HUES6 (cell line): Measurements from ENCODE around the gene OARD1.
A peak's percentile ranks its signal among the peaks of the same experiment; 100 is the strongest.
"Not testable (repeated sequence)": the region's sequence is repeated elsewhere in the genome, so short reads cannot be mapped to it uniquely, and the experiment has no call there.

Experiments used
- H3K27ac ChIP-seq: 2 replicates; pipeline ENCODE4 v1.7.0; 2013; ENCODE audit warnings: low read depth, mild to moderate bottlenecking, low read length, inconsistent platforms
- H3K27me3 ChIP-seq: 2 replicates; pipeline ENCODE4 v1.6.1; 2013; ENCODE audit warnings: low read length; ENCODE audit not compliant: control insufficient read depth, insufficient read depth
- H3K36me3 ChIP-seq: 2 replicates; pipeline ENCODE4 v1.6.1; 2013; ENCODE audit warnings: low read length; ENCODE audit not compliant: control insufficient read depth, insufficient read depth
- H3K4me1 ChIP-seq: 2 replicates; pipeline ENCODE4 v1.6.1; 2013; ENCODE audit warnings: low read length; ENCODE audit not compliant: control insufficient read depth, insufficient read depth
- H3K4me3 ChIP-seq: 2 replicates; pipeline ENCODE4 v1.5.1; 2013; ENCODE audit warnings: low read depth, low read length
- H3K9ac ChIP-seq: one replicate; pipeline ENCODE4 v1.6.1; 2013; ENCODE audit warnings: mild to moderate bottlenecking, low read length
- H3K9me3 ChIP-seq: 2 replicates; pipeline ENCODE4 v1.6.1; 2013; ENCODE audit warnings: low read depth, low read length; ENCODE audit not compliant: control insufficient read depth, insufficient read depth

OARD1 gene, protein sequence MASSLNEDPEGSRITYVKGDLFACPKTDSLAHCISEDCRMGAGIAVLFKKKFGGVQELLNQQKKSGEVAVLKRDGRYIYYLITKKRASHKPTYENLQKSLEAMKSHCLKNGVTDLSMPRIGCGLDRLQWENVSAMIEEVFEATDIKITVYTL

DNA sequence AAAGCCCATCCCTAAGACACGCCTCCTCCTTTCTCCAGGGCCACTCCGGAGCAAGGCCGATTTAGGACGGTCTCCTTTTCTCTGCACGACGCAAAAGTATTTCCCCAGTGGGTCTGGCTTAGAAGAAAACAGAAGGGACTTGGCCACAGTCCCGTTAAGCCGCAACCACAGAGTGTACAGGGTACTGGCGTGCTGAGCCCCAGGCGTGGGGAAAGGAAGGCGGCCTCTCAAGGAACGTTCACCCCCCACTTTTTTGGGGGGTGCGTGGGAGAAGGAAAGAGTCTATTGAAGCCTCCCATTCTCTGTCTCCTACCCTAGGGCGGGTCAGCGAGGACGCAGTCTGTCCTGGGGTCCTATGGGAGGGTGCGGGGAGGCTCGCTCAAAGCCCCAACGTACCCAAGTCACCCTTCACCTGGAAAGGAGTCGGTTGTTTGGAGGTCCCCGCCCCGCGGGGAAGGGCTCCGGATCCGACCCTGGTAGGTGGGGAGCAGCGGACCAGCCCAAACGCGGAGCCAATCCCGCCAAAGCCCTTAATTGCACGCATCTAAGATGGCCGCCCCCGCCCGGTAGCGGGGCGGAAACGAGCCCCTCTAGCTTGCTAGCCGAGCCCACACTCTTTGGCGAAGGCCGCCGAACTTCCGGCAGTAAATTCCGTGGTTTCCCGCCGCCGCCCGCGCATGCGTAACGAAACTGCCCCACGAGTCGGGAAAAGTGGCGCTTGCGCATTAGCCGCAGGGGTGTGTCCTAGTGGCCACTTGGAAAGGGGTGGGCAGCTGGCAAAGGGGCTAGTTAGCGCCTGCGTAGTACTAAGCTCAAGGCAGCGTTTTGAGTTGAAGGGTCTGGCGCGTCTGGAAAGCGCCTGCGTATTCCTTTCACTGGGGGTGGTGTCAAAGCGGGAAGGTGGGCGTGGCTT, at the start of gene OARD1:
OARD1 (minus strand) TSS at position 434 of the 913 bp plus-strand sequence. CDS start 722 bp downstream, outside the sequence.
- Histone ChIP-seq H3K4me1 (peaks cover 18% of the 10 kb centered on the region), H3K36me3 (peaks cover 22% of the 10 kb centered on the region), H3K4me3 (peak within 1 kb of the TSS; percentile 86), H3K27ac (peak within 1 kb of the TSS; percentile 93), H3K9ac (peak within 1 kb of the TSS; percentile 98), H3K27me3 (no peaks in the 10 kb centered on the region), H3K9me3 (no peaks in the 10 kb centered on the region)

GRCh38 chr6:41120058-41120457, 47.9 kb upstream of the OARD1 start:
- Histone ChIP-seq H3K27me3 (no peaks in the 10 kb centered on the region), H3K27ac (no peak overlapping the region), H3K36me3 (peaks cover 4% of the 10 kb centered on the region; the same call in 1 of the 2 replicates), H3K4me3 (no peak overlapping the region), H3K4me1 (no peaks in the 10 kb centered on the region), H3K9me3 (no peaks in the 10 kb centered on the region), H3K9ac (no peak overlapping the region)

DNA sequence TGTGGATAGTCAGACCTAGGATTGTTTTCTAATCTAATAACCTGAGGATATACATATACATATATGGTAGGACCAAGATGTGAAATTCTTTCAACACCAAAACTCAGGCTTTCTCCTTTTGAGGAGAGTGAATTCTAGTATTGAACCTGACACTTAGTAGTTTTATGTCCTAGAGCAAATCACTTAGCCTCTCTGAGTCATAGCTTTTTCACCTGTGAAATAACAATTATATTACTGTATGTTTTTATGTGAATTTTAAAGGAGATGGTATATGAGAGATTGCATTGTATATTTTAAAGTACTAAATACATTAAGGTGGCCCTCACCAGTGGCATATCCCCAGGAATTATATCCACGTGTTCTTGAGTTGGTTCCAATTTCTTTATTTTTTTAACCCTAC, 47.4 kb upstream of the OARD1 start:
- H3K36me3 ChIP-seq, result peaks cover 4% of the 10 kb centered on the region; the same call in 1 of the 2 replicates
- no peaks in the 10 kb centered on the region for H3K4me1 ChIP-seq
- no peak overlapping the region for H3K9ac ChIP-seq
- no peaks in the 10 kb centered on the region for H3K9me3 ChIP-seq
- H3K27me3 ChIP-seq, result no peaks in the 10 kb centered on the region
- H3K27ac ChIP-seq, result no peak overlapping the region
- H3K4me3 ChIP-seq, result no peak overlapping the region

- not testable (repeated sequence) for H3K4me3 ChIP-seq, H3K36me3 ChIP-seq, H3K9ac ChIP-seq, H3K27me3 ChIP-seq, H3K4me1 ChIP-seq, H3K9me3 ChIP-seq, H3K27ac ChIP-seq
Measured at GRCh38 chr6:41115027-41115426, 42.9 kb upstream of the OARD1 start.

DNA sequence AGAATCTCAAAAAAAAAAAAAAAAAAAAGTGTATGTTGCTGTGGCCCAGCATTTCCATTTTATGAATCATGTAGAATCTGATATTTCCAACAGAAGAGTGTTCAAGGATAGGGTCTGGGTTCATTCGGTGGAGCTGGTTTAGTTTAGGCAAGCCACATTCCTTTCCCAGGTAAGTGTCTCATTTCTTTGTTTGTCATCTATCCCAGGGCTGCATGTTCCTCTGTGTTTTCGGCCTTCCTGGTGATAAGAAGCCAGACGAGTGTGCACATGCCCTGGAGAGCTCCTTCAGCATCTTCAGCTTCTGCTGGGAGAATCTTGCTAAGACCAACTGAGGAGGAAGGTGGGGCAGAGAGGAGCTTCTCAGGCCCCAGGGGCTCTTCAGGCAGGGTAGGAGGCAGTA, 38.9 kb upstream of the OARD1 start:
- no peaks in the 10 kb centered on the region for H3K27me3 ChIP-seq
- no peaks in the 10 kb centered on the region; the same call in 1 of the 2 replicates for H3K4me1 ChIP-seq
- no peak overlapping the region for H3K27ac ChIP-seq
- H3K36me3 ChIP-seq, result no peaks in the 10 kb centered on the region
- H3K4me3 ChIP-seq, result no peak overlapping the region
- H3K9ac ChIP-seq, result no peak overlapping the region
- no peaks in the 10 kb centered on the region for H3K9me3 ChIP-seq

DNA sequence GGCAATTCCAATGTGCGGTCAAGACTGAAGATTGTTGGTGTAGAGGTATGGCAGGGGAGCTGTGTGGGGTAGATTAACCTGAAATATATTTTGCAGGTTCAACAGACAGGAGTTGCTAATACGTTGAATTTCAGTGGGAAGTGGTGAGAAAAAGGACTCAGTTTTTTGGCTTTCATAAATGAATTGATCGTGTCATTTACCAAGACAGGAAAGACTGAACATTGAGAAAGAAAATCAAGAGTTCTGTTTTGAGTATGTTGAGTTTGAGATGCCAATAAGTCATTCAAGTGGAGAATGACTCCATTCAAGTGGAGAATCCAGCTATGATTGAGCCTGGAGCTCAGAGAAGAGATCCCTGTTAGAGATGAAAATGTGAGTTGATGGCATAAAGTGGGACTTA, 31.7 kb upstream of the OARD1 start:
- H3K9ac ChIP-seq, result no peak overlapping the region
- no peaks in the 10 kb centered on the region; the same call in 1 of the 2 replicates for H3K4me1 ChIP-seq
- no peak overlapping the region for H3K27ac ChIP-seq
- H3K36me3 ChIP-seq, result peaks cover 19% of the 10 kb centered on the region
- no peaks in the 10 kb centered on the region for H3K9me3 ChIP-seq
- H3K27me3 ChIP-seq, result no peaks in the 10 kb centered on the region
- no peak overlapping the region for H3K4me3 ChIP-seq

DNA sequence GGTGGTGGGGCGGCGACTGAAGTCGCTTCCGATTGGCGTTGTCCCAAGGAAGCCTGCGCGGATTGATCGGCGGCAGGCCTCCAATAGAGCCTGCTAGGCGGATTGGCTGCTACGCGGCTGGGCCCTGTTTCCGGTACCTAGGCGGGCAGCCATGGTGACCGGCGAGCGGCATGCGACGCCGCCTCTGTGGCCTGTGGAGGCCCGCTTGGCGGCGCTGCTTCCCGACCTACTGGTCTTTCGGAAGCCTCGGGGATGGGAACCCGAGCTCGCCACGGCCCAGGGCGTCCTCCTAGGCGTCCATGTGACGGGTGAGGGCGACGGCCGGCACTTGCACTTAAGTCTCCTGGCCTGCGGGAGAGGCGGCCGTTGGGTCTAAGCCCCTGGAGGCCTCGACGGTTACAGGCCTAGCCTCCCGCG, 28.7 kb upstream of the OARD1 start:
- no peaks in the 10 kb centered on the region for H3K27me3 ChIP-seq
- H3K9ac ChIP-seq, result no peak overlapping the region
- H3K4me3 ChIP-seq, result no peak overlapping the region
- H3K9me3 ChIP-seq, result no peaks in the 10 kb centered on the region
- H3K27ac ChIP-seq, result no peak overlapping the region
- peaks cover 49% of the 10 kb centered on the region for H3K36me3 ChIP-seq
- H3K4me1 ChIP-seq, result no peaks in the 10 kb centered on the region

DNA sequence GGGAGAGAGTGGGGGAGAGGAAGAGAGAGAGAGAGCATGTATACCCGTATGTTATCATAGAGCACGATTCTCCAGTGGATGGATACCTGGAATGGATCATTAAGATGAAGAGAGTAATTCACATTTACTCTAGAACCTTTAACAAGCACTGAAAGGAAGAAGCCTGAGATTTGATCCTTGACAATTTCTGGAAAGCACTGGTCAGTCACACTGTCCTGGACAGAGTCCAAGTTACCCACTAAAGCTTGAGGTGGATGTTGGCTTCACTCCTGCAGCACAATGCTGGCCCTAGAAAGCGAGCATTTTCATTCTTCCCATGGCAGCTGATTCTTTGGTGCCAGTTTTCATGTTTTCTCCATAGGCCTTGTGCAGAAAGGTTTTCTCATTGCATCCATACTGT, 26.2 kb upstream of the OARD1 start:
- no peak overlapping the region for H3K4me3 ChIP-seq
- peaks cover 74% of the 10 kb centered on the region for H3K36me3 ChIP-seq

GRCh38 chr6:41097467-41098090, 25.4 kb upstream of the OARD1 start:
- Histone ChIP-seq H3K9me3 (no peaks in the 10 kb centered on the region), H3K27me3 (no peaks in the 10 kb centered on the region), H3K4me1 (no peaks in the 10 kb centered on the region), H3K9ac (no peak overlapping the region), H3K27ac (no peak overlapping the region), H3K36me3 (peaks cover 82% of the 10 kb centered on the region), H3K4me3 (no peak overlapping the region)

More for the DNA sequence above, 26.2 kb upstream of the OARD1 start:
- Histone ChIP-seq H3K9ac (no peak overlapping the region), H3K27ac (no peak overlapping the region), H3K4me1 (no peaks in the 10 kb centered on the region), H3K9me3 (no peaks in the 10 kb centered on the region), H3K27me3 (no peaks in the 10 kb centered on the region)

- Histone ChIP-seq H3K9ac (no peak overlapping the region), H3K36me3 (peaks cover 98% of the 10 kb centered on the region), H3K9me3 (no peaks in the 10 kb centered on the region), H3K4me1 (no peaks in the 10 kb centered on the region), H3K27me3 (no peaks in the 10 kb centered on the region), H3K4me3 (no peak overlapping the region), H3K27ac (no peak overlapping the region)
Measured at GRCh38 chr6:41093729-41094128, 21.6 kb upstream of the OARD1 start.
